Spinal cord (tissue), 10 donors: ENCODE data around the gene ISYNA1. TPM values are rescaled to one million over a fixed set of nuclear protein-coding genes. Genes with fewer than 3 reads are reported as not detected.

ENCODE experiments used
- DNase-seq, 6 donors: peaks; one replicate each; pipeline versions ENCODE4 v3.0.0 to v3.0.0-alpha.2; 2013 to 2015; ENCODE audit warnings: low spot score in 6 of 6, low read depth in 4 of 6
- H3K27ac ChIP-seq: one replicate; pipeline ENCODE4 v1.5.1; 2013; ENCODE audit warnings: low read depth, low read length, control low read depth
- H3K27me3 ChIP-seq: one replicate; pipeline ENCODE4 v1.6.1; 2013; ENCODE audit warnings: low read length; ENCODE audit not compliant: control insufficient read depth, insufficient read depth
- H3K36me3 ChIP-seq: one replicate; pipeline ENCODE4 v1.6.1; 2013; ENCODE audit warnings: low read length; ENCODE audit not compliant: control insufficient read depth, insufficient read depth
- H3K4me1 ChIP-seq: one replicate; pipeline ENCODE4 v1.6.1; 2013; ENCODE audit warnings: low read length; ENCODE audit not compliant: control insufficient read depth, insufficient read depth
- H3K4me3 ChIP-seq: one replicate; pipeline ENCODE4 v1.5.1; 2013; ENCODE audit warnings: low read depth, low read length, control low read depth
- H3K9me3 ChIP-seq: one replicate; pipeline ENCODE4 v1.6.1; 2013; ENCODE audit warnings: low read length; ENCODE audit not compliant: control insufficient read depth, insufficient read depth
- WGBS: methylation state at CpG from one replicate; pipeline ENCODE4 v1.1.5; 2013; ENCODE audit warnings: missing lambda C conversion rate; ENCODE audit not compliant: insufficient coverage; 5-methylcytosine and 5-hydroxymethylcytosine counted together
- polyA plus RNA-seq, 2 donors: library from polyadenylated mRNA; unstranded; fragments of 120-200 nt; gene quantifications; one replicate each; pipeline ENCODE4 v1.2.1, GENCODE V29; 2013; ENCODE audit not compliant: insufficient read length in 2 of 2
- total RNA-seq, 2 donors: library from RNA; depleted of rRNA in 1 of 2; stranded (reverse); fragments of 120-200 nt in 1 of 2; fragments of >200 nt in 1 of 2; gene quantifications; one replicate each; pipeline versions ENCODE4 v1.2.3 to v1.2.4, GENCODE V29; 2013 to 2014
- donor health status: healthy.

The ISYNA1 gene
- total and polyA plus RNA-seq, 4 donors = 51.0 to 180 (median 113) TPM

- H3K27ac ChIP-seq = no peak overlapping the region
- peaks cover 73% of the 10 kb centered on the region for H3K36me3 ChIP-seq
- 83% methylated on average over 3 of the region's 3 CpGs for WGBS
- peaks cover 34% of the 10 kb centered on the region for H3K4me1 ChIP-seq
- no peak for DNase-seq
- no peaks in the 10 kb centered on the region for H3K9me3 ChIP-seq
- no peaks in the 10 kb centered on the region for H3K27me3 ChIP-seq
- no peak overlapping the region for H3K4me3 ChIP-seq
Measured at GRCh38 chr19:18468517-18468916, 30.6 kb upstream of the ISYNA1 start.

DNA sequence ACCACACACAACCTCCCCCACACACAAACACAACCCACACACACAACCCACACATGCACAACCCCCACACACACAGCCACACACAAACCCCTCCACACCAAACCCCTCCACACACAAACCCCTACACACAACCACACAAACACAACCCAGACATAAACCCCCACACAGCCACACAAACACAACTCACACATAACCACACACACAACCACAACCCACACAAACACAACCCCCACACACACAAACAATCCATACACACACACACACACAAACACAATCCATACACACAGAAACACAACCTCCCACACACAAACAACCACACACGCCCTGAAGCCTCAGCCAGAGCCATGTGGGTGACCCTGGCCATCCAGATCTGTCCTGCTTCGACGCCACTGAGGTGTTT lies 30.0 kb upstream of the ISYNA1 start:
- no peaks in the 10 kb centered on the region for H3K27me3 ChIP-seq
- DNase-seq = no peak
- no peaks in the 10 kb centered on the region for H3K9me3 ChIP-seq
- WGBS = 88% methylated on average over 3 of the region's 3 CpGs
- no peak overlapping the region for H3K4me3 ChIP-seq
- H3K4me1 ChIP-seq = peaks cover 30% of the 10 kb centered on the region
- H3K27ac ChIP-seq = no peak overlapping the region
- peaks cover 74% of the 10 kb centered on the region for H3K36me3 ChIP-seq

GRCh38 chr19:18466354-18466753 lies 28.4 kb upstream of the ISYNA1 start:
- no peak for DNase-seq
- H3K4me1 ChIP-seq = peaks cover 29% of the 10 kb centered on the region

GRCh38 chr19:18465964-18466339 lies 28.0 kb upstream of the ISYNA1 start:
- H3K27me3 ChIP-seq = no peaks in the 10 kb centered on the region
- WGBS = 96% methylated on average over 4 of the region's 6 CpGs
- peaks cover 81% of the 10 kb centered on the region for H3K36me3 ChIP-seq
- no peaks in the 10 kb centered on the region for H3K9me3 ChIP-seq
- no peak overlapping the region for H3K27ac ChIP-seq
- no peak overlapping the region for H3K4me3 ChIP-seq
- DNase-seq = no peak
- H3K4me1 ChIP-seq = peaks cover 32% of the 10 kb centered on the region

More at GRCh38 chr19:18466354-18466753, 28.4 kb upstream of the ISYNA1 start:
- H3K4me3 ChIP-seq = no peak overlapping the region
- WGBS = 91% methylated on average over 11 of the region's 11 CpGs
- H3K36me3 ChIP-seq = peaks cover 81% of the 10 kb centered on the region
- H3K27me3 ChIP-seq = no peaks in the 10 kb centered on the region
- no peak overlapping the region for H3K27ac ChIP-seq
- no peaks in the 10 kb centered on the region for H3K9me3 ChIP-seq

- Histone ChIP-seq H3K27ac (peak overlapping the region; percentile 26), H3K4me3 (no peak overlapping the region), H3K9me3 (no peaks in the 10 kb centered on the region), H3K4me1 (peaks cover 34% of the 10 kb centered on the region), H3K27me3 (no peaks in the 10 kb centered on the region), H3K36me3 (peaks cover 83% of the 10 kb centered on the region)
- WGBS = 93% methylated on average over 28 of the region's 30 CpGs
- no peak for DNase-seq
Measured at GRCh38 chr19:18465214-18465963, 27.5 kb upstream of the ISYNA1 start.

DNA sequence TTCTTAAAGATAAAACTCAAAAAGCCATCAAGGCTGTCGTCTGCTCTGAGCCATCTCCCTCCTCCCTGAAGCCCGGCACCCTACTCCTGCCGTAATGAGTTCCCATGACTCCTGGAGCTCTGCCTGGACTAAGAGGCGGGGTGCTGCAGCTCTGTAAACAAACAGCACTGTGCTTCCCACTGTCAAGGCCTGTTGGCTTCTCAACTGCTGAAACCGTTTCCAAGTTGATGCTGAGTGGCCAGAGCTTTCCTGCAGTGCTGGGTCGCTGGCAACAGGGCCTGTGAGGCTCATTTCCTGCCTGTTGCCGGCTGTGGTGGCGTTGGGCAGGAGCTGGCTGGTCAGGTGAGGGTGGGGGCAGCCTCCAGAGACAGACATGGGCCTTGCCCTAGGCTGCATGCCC lies 26.7 kb upstream of the ISYNA1 start:
- Histone ChIP-seq H3K36me3 (peaks cover 83% of the 10 kb centered on the region), H3K4me3 (no peak overlapping the region), H3K27ac (peak overlapping the region; percentile 27), H3K9me3 (no peaks in the 10 kb centered on the region), H3K27me3 (no peaks in the 10 kb centered on the region), H3K4me1 (peaks cover 32% of the 10 kb centered on the region)
- 49% methylated on average over 8 of the region's 8 CpGs for WGBS
- peak in 1 of 6 donors; percentile 88 for DNase-seq

GRCh38 chr19:18461471-18461870 lies 23.5 kb upstream of the ISYNA1 start:
- H3K4me3 ChIP-seq = no peak overlapping the region
- no peak for DNase-seq
- no peak overlapping the region for H3K27ac ChIP-seq
- 96% methylated on average over 22 of the region's 22 CpGs for WGBS
- no peaks in the 10 kb centered on the region for H3K9me3 ChIP-seq
- peaks cover 46% of the 10 kb centered on the region for H3K4me1 ChIP-seq
- H3K27me3 ChIP-seq = no peaks in the 10 kb centered on the region
- H3K36me3 ChIP-seq = peaks cover 91% of the 10 kb centered on the region

DNA sequence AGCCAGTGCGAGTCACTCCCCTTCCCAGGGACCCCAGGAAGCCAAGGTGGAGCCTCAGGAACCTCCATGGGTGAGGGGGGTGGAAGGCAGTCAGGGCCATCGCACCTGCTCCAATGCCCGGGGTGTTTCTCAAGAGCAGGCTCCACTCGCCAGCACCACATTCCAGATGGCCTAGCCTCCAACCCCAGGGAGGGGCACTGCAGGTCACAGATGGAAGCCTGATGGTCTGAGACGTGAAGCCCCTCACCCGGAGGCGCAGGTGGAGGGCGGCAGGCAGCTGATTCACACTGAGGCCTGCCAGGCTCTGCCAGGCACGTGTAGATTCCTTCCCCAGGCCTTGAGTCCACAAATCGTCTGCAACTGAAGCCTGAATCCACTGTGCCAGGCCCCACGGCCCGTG lies 23.0 kb upstream of the ISYNA1 start:
- no peaks in the 10 kb centered on the region for H3K27me3 ChIP-seq
- 82% methylated on average over 11 of the region's 12 CpGs for WGBS
- peaks cover 91% of the 10 kb centered on the region for H3K36me3 ChIP-seq
- H3K27ac ChIP-seq = no peak overlapping the region
- H3K4me3 ChIP-seq = no peak overlapping the region
- no peak for DNase-seq
- H3K9me3 ChIP-seq = no peaks in the 10 kb centered on the region
- H3K4me1 ChIP-seq = peaks cover 48% of the 10 kb centered on the region

DNA sequence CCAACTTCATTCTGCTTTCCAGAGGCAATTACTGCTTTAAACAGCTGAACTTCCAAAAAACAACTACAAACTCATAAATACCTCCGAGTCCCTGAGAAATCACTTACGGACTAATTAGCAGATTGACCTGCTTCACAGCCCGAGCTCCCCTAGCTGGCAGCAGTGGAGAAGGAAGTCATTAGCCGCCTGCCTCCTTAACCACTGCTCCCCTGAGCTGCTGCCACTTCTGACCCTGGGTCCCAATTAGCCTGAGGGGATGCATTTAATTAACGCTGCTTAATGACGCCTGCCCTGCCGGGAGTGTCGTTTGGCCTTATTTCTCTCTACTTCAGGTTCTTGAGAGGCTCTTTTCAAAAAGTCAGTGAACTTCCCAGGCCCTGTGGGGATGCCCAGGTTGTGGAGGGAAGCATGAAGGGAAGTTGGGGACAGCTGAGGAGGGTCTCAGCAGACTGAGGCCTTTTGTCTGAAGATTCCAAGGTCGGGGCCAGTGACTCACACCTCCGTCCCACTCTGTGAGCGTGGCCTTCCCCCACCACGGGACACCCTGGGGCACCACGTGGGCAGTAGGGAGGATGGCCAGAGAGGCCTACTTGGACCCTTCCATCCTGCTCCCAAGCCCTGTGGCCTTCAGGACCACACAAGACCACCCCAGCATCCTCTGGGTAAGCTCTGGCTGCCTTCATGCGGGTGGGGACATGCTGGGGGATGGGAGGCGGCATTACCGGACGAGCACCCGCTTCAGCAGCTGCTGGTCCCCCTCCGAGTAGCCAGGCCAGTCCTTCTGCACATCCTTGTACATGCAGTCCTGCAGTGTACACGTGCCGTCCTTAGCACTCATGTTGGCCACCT lies 19.8 kb upstream of the ISYNA1 start:
- DNase-seq = peak in 2 of 6 donors; percentile 16 to 77
- no peak overlapping the region for H3K27ac ChIP-seq

More for the DNA sequence above, 19.8 kb upstream of the ISYNA1 start:
- H3K27me3 ChIP-seq = no peaks in the 10 kb centered on the region
- whole genome bisulfite sequencing = 69% methylated on average over 16 of the region's 21 CpGs
- no peak overlapping the region for H3K4me3 ChIP-seq
- no peaks in the 10 kb centered on the region for H3K9me3 ChIP-seq
- H3K4me1 ChIP-seq = peaks cover 35% of the 10 kb centered on the region
- H3K36me3 ChIP-seq = peaks cover 72% of the 10 kb centered on the region
